GM23338 (cell line): ENCODE results near the gene WDR73.

Experiments
- CTCF ChIP-seq, 2 experiments: fragments of 200-600 bp in 1 of 2; sonication (generic) in 1 of 2; conservative IDR thresholded peaks; 2 replicates each; pipeline versions ENCODE4 v1.5.1 to v1.6.1; 2016 to 2017; ENCODE audit warnings: antibody characterized with exemption in 2 of 2, low read depth in 2 of 2, mild to moderate bottlenecking in 2 of 2, moderate library complexity in 1 of 2
- EZH2 ChIP-seq: fragments of 200-600 bp; sonication (generic); IDR thresholded peaks from one replicate; pipeline ENCODE4 v1.8.0; 2017; ENCODE audit warnings: antibody characterized with exemption, mild to moderate bottlenecking, low read depth; ENCODE audit not compliant: unreplicated experiment
- JUNB ChIP-seq: IDR thresholded peaks from one replicate; pipeline ENCODE4 v1.6.1; 2016; ENCODE audit warnings: antibody characterized with exemption; ENCODE audit not compliant: unreplicated experiment
- NANOG ChIP-seq: IDR thresholded peaks from 2 replicates; pipeline ENCODE4 v1.6.1; 2016; ENCODE audit warnings: antibody characterized with exemption, borderline replicate concordance
- REST ChIP-seq: IDR thresholded peaks from one replicate; pipeline ENCODE4 v1.6.1; 2018; ENCODE audit warnings: antibody characterized with exemption; ENCODE audit not compliant: unreplicated experiment
- ZNF331 ChIP-seq: fragments of 250-450 bp; sonication (Bioruptor Pico); IDR thresholded peaks from 2 replicates; pipeline ENCODE4 v1.5.0; 2020; ENCODE audit warnings: low read depth, mild to moderate bottlenecking, moderate library complexity

GRCh38 chr15:84620626-84621025 lies 33.5 kb downstream of the WDR73 start:
- TF ChIP-seq CTCF (conservative IDR thresholded peaks at IDR 0.05; ENCODE audit: low read depth in 2 of 2) (no peak), NANOG (no peak), EZH2 (no peak), ZNF331 (CRISPR knock-in tag) (no peak), JUNB (no peak), REST (no peak)
